ENCODE data around the gene SRP68.

DNA sequence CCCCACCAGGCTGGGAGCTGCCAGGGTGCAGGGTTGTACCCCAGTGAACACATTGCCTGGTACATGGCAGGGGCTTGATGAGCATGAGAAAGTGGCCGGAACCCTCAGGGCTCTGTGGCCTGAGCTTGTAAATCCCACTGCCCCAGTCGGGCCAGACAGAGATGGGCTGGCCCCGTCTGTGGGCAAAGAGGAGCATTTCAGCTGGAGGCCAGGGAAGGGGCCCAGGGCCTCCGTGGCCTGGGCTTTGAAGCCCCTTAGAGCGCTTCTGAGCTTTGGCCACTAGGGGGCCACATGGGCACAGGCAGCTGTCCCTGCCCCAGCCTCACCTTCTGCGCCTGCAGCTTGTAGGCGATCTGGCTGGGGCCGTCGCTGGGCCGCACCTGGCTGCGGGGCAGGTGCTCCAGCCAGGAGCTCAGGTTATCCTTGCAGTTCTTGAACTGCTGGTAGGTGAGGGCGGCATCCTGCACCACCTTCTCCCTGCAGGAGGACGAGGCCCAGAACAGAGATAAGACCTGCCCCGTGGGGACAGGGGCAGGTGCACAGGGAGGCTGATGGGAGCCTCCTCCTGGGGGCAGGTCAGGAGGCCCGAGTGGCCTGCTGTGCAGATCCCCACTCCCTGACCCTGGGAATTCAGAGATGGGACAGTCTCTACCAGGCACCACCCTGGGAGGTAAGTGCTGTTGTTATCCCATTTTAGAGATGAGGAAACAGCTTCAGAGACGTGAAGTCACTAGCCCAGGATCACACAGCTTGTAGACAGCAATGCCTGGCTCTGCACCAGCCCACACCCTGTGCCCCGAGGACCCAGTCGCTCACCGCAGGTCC lies 58.0 kb downstream of the SRP68 start:
- TF ChIP-seq CTCF (IDR thresholded peaks at IDR 0.05; ENCODE audit: insufficient read depth, low read length) (peak; percentile 97), POLR2AphosphoS5 (IDR thresholded peaks at IDR 0.05; ENCODE audit: low read depth) (no peak), SPI1 (IDR thresholded peaks at IDR 0.05; ENCODE audit: borderline replicate concordance, low read depth) (no peak)
- TF ChIP-seq, protein P1, sequence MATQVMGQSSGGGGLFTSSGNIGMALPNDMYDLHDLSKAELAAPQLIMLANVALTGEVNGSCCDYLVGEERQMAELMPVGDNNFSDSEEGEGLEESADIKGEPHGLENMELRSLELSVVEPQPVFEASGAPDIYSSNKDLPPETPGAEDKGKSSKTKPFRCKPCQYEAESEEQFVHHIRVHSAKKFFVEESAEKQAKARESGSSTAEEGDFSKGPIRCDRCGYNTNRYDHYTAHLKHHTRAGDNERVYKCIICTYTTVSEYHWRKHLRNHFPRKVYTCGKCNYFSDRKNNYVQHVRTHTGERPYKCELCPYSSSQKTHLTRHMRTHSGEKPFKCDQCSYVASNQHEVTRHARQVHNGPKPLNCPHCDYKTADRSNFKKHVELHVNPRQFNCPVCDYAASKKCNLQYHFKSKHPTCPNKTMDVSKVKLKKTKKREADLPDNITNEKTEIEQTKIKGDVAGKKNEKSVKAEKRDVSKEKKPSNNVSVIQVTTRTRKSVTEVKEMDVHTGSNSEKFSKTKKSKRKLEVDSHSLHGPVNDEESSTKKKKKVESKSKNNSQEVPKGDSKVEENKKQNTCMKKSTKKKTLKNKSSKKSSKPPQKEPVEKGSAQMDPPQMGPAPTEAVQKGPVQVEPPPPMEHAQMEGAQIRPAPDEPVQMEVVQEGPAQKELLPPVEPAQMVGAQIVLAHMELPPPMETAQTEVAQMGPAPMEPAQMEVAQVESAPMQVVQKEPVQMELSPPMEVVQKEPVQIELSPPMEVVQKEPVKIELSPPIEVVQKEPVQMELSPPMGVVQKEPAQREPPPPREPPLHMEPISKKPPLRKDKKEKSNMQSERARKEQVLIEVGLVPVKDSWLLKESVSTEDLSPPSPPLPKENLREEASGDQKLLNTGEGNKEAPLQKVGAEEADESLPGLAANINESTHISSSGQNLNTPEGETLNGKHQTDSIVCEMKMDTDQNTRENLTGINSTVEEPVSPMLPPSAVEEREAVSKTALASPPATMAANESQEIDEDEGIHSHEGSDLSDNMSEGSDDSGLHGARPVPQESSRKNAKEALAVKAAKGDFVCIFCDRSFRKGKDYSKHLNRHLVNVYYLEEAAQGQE (IDR thresholded peaks at IDR 0.05; ENCODE audit: insufficient replicate concordance, low read depth), result no peak
